Measurements from ENCODE around the gene ACER2.

Gene ACER2

DNA sequence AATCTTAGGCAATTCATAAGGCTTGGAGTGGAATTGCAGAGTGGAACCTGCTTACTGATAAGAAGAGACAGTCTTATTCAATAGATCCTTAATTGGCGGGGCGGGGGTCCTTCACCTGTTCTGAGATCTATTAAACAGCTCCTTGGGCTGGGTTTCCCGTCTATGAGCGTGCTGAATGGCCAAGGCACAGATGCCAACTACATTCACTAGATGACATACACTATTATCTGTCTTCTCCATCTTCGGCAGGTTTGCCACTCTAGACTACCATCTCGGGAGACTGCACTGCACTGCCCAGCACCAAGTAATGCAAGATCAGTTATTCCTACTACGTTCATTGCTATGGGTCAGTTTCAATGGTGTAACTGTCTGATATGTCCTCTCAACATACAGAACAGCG is 81.5 kb downstream of the ACER2 start:
- DNase-seq, result no peak

DNA sequence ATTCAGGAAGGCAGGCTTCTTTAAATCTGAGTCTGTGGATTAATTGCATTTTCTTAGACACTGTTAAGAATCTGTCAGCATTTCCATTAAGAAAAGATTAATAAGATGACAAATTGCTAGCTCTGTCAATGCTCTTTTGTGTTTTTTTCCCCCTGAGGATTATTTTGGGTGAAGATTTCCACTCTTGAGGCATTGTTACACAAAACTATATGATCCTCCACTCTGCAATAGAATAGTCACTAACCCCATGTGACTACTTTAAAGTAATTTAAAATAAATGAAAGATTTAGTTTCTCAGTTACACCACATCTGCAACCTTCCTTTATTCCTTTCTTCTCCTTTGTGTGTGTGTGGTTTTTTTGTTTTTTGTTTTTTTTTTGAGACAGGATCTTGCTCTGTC is 82.0 kb downstream of the ACER2 start:
- no peak for DNase-seq

DNA sequence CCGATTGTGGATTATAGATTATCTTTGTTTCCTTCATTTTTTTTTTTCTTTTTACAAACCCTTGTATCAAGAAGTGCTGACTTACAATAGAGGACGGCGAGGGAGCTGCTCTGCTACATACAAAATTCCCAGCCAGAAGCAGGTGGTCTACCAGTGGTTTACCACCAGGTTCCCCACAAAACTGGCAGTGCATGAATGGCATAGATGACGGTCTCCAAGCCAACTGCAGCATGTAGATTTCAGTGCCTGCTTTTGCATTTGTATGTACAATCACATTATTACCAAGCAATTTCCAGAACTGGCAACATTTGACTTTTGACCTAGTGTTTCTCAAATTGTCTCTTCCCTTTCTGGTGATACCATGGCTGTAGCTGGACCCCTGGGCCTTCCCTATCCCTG is 84.0 kb downstream of the ACER2 start:
- no peak for DNase-seq

DNA sequence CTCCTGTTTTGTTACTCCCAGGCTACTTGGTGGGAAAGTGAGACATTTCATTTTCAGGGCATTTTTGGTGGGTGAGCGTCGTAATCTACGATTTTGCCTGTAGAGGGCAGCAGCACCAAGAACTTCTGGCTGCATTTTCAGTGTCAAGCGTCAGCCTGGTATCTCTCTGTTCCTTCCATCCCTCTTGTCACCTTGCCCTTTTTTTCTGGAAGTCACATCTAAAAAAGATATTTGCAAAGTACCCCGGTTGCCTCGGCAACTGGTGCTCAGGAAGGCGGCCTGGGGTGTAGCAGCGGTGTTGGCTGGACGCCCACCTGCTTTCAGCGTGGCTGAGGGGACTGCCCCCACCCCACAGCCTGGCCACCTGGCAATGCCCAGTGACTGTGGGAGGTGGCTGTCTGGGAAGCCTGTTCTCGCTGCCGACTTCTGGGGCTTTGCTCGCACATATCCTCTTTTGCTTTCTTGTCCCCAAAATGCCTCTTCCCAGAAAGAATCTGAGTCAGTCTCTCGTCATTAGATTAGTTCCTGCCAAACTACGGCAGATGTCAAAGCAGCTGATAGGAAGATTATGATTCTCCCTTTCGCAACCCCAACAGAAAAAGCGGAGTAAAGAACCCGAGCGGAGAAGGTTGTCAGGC is 84.5 kb downstream of the ACER2 start:
- DNase-seq, result peak; percentile 82 to 90

DNA sequence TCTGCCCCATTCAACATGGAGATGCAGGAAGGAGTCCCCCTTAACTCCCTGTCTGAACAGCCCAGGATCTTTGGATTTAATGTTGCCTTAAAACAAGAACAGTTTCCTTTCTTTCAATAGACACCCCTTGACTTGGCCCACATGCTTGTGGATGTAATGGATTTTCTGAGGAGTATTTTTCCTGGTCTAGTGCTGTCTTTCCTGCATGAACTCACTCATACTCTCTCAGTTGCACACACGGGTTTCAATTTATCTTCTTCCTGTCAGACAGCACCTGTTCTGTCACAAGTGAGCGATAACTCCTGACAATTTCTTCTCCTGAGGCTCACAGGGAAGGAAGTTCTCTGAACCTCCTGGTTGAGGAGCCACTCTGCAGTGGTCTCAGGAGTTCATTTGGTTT is 85.1 kb downstream of the ACER2 start:
- DNase-seq, result no peak

DNA sequence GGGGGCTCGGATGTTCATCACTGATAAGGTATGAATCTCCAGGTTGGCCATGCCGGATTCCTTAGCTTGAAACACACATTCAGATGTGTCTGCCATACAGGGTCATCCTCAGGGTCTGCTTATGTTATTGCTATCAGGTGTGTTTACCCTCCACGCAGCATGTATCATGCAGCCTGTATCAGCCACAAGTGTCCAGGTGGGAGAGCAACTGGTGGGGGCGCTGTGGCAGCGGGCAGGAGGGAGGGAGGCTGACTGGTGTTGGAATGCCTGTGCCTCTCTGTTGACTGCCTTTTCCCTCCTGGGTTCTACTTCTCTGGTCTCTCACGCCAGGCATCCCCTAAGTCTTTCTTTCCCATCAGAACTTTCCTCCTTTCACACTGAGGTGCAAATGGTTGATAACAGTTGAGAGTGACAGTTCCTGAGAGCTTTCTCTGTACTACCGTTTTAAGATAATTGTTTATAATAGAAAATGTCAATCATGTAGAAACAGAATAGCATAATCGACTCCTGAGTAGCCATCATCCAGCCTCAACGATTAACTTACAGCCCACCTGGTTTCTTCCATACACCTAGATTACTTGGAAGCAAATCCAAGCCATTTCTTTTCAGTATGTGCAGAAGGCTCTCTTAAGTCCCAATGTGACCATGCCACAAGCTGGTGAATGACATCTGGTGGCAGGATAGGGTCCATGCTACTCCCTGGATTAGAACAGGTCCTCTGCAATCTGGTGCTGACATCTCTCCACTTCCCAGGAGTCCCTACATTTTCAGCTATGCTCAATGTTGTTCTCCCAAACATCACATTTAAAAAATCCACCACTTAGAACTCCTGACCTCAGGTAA is 86.6 kb downstream of the ACER2 start:
- DNase-seq, result peak; percentile 36 to 72

DNA sequence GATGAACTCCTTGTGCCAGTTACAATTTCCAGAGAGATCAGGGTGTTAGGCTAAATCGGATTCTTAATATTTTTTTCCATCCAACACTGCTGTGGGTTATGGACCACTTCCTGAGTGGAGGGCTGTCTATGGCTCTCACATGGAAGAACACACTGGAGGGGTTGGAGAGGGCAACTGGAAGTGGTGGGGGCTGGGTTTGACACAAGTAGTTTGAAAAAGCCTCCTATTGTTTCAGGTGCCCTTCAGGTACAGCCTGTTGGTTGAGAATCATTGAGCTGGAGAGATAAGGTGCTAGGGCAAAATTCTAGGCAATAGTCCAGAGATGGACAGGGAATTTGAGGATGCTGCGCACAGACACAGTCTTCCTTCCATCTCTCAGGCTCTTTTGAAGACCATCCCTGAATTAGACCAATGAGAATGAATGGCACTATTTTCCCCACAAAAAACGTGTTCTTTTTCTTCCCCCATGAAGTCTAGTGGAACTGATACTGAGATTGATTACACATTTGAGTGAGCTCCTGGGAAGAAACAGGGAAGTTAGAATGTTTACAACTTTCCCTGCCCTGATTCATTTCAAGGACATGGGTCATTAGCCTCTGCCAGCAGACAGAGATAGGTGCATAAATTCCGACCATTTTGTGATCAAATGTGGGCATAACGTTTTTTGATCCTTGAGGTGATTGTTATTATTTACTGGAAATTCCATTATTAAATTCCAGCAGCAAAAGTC is 87.7 kb downstream of the ACER2 start:
- no peak for DNase-seq

DNA sequence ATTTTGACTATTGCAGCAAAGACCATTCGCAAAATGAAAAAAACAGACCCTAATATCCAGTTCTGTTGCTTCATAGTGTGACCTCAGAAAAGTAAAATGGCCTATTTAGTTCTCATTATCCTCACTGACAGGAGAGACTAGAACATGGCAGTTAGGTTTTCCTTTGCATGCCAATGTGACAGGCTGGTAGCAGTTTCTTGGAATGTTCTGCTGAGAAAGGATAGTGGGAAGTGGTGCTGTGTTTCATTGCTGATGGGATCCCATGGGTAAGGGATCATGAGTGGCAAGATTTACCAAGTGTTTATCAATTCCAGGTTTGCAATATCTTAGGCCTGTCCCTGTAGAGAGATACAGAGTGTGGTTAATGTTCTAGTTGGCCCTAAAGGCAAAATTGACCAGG is 88.5 kb downstream of the ACER2 start:
- no peak for DNase-seq

DNA sequence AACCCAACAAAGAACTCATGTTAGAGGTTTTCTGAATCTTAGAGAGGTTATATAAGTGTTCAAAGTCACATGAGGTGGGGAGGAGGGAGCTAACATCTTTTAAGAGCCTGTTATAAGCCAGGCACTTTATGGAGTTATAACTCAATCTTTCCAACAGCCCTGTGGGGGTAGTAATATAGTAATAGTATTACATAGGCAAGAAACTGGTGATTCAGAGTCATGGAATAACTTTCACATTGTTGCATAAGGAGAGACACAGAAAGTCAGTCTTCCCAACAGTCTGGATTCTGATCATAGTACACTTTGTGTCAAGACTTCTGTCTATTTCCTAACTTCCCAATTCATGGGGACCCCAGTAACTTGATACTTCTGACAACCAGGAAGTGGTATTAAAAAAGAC is 89.2 kb downstream of the ACER2 start:
- DNase-seq, result no peak
